HFFc6 (cell line): ENCODE measurements around the gene ZNF649. TPM values are rescaled to one million over a fixed set of nuclear protein-coding genes. Genes with fewer than 3 reads are reported as not detected.
"Not testable (repeated sequence)": the region's sequence is repeated elsewhere in the genome, so short reads cannot be mapped to it uniquely, and the experiment has no call there.

ENCODE experiments used
- DNase-seq: peaks from one replicate; pipeline ENCODE4 v3.0.0-alpha.2; 2018
- H3K27ac Mint-ChIP-seq: 2 replicates; pipeline ENCODE4 v1.8.0; 2020; ENCODE audit warnings: mild to moderate bottlenecking, mixed read lengths
- H3K27me3 Mint-ChIP-seq: 2 replicates; pipeline ENCODE4 v1.8.0; 2021; ENCODE audit warnings: mild to moderate bottlenecking, moderate library complexity, mixed read lengths; ENCODE audit not compliant: insufficient read depth
- H3K36me3 Mint-ChIP-seq: 2 replicates; pipeline ENCODE4 v1.8.0; 2021; ENCODE audit warnings: low read depth, mixed read lengths
- H3K4me1 Mint-ChIP-seq: 2 replicates; pipeline ENCODE4 v1.8.0; 2020; ENCODE audit warnings: low read depth, mixed read lengths
- H3K4me3 Mint-ChIP-seq: 2 replicates; pipeline ENCODE4 v1.8.0; 2020; ENCODE audit warnings: mild to moderate bottlenecking, moderate library complexity, mixed read lengths
- H3K9me3 Mint-ChIP-seq: 2 replicates; pipeline ENCODE4 v1.8.0; 2020; ENCODE audit warnings: mild to moderate bottlenecking, mixed read lengths
- total RNA-seq, 6 experiments: library from RNA; stranded (reverse); fragmentation: NEBNext Ultra II Directional; extraction: Animal tissue kit (Norgen Biotek cat#: 25700); gene quantifications; 2 replicates in 1 of 6; 3 replicates in 5 of 6; pipeline ENCODE4 v1.2.3, GENCODE V29; 2021
- TF ChIP-seq, protein P1 (sequence below): fragments of 200-600 bp; sonication (generic); IDR thresholded peaks from 2 replicates; pipeline ENCODE4 v1.5.0; 2021; ENCODE audit warnings: antibody characterized with exemption, mild to moderate bottlenecking

ZNF649 gene
- total RNA-seq, 6 experiments from 2014 or later = 2.9 to 4.4 (median 4.1) TPM

DNA sequence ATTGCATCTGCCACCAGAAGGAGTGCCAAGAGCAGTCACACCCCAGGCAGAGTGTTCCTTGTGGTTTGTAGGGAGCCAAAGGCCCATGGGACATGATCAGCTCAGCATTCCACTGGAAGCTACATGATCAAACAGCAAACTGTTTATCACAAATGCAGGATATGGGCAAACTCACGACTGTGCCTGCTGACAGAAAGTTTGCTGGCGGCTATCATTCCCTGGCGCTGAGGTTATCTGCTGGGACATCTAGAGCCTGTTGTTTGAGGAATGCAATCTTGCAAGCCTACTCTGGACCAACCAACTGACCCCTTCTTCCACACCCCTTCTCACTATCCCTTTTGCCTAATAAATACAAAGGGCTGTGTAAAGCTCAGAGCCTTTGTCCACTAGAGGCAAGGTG, 14.8 kb upstream of the ZNF649 start:
- no peak for DNase-seq
- Mint-ChIP-seq H3K27me3 (no peaks in the 10 kb centered on the region), H3K27ac (no peak overlapping the region), H3K4me3 (no peak overlapping the region), H3K4me1 (no peaks in the 10 kb centered on the region), H3K9me3 (peaks cover 94% of the 10 kb centered on the region), H3K36me3 (peaks cover 37% of the 10 kb centered on the region)
- TF ChIP-seq, protein P1, sequence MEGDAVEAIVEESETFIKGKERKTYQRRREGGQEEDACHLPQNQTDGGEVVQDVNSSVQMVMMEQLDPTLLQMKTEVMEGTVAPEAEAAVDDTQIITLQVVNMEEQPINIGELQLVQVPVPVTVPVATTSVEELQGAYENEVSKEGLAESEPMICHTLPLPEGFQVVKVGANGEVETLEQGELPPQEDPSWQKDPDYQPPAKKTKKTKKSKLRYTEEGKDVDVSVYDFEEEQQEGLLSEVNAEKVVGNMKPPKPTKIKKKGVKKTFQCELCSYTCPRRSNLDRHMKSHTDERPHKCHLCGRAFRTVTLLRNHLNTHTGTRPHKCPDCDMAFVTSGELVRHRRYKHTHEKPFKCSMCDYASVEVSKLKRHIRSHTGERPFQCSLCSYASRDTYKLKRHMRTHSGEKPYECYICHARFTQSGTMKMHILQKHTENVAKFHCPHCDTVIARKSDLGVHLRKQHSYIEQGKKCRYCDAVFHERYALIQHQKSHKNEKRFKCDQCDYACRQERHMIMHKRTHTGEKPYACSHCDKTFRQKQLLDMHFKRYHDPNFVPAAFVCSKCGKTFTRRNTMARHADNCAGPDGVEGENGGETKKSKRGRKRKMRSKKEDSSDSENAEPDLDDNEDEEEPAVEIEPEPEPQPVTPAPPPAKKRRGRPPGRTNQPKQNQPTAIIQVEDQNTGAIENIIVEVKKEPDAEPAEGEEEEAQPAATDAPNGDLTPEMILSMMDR = no peak

DNA sequence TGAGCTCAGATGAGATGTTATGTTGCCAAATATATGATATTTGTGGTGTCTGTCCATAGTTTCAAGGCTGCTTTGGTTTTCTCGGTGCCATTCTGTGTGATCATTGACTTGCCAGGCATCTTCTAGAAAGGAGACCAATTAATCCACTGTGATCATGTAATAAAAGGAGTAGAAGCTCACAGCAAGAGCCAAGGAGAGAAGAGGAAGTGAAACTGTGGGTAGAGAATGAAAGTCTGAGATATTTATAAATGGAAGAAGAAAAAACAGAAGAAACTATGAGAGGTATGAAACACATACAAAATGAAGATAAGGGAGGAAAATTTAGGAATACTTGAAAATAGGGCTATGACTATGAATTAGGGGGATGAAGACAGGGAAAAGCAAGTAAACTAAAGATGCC, 11.3 kb upstream of the ZNF649 start:
- Mint-ChIP-seq H3K4me1 (no peaks in the 10 kb centered on the region), H3K4me3 (no peak overlapping the region), H3K9me3 (peaks cover 86% of the 10 kb centered on the region), H3K36me3 (peaks cover 34% of the 10 kb centered on the region), H3K27ac (no peak overlapping the region), H3K27me3 (no peaks in the 10 kb centered on the region)
- TF ChIP-seq, protein P1 = no peak
- DNase-seq = no peak

DNA sequence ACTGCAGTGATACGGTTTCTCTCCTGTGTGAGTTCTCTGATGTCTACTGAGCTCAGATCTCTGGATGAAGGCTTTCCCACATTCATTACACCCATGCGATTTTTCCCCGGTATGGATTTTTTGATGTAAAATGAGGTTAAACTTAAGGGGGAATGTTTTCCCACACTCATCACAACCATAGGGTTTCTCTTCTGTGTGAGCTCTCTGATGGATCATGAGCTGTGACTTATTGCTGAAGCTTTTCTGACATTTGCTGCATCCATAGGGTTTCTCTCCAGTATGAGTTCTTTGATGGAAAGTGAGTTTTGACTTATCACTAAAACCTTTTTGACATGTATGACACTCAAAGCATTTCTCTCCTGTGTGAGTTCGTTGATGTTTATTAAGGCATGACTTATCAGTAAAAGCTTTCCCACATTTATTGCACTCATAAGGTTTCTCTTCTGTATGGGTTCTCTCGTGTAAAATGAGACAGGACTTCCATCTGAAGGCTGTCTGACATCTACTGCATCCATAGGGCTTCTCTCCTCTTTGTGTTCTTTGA, 10.6 kb upstream of the ZNF649 start:
- Mint-ChIP-seq H3K9me3 (peaks cover 81% of the 10 kb centered on the region), H3K4me1 (no peaks in the 10 kb centered on the region)

DNA sequence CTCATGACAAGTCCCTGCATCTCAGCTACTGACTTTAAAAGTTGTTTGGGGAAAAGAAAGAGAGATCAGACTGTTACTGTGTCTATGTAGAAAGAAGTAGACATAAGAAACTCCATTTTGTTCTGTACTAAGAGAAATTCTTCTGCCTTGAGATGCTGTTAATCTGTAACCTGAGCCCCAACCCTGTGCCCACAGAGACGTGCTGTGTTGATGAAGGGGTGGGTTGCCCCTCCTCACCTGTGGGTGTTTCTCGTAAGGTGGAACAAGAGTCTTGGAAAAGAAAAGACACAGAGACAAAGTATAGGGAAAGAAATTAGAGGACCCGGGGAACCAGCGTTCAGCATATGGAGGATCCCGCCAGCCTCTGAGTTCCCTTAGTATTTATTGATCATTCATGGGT, 3.2 kb upstream of the ZNF649 start:
- H3K4me3 Mint-ChIP-seq, H3K27me3 Mint-ChIP-seq, H3K27ac Mint-ChIP-seq, DNase-seq: not testable (repeated sequence)
- peaks cover 67% of the 10 kb centered on the region for H3K9me3 Mint-ChIP-seq
- peaks cover 18% of the 10 kb centered on the region for H3K4me1 Mint-ChIP-seq
- H3K36me3 Mint-ChIP-seq = peaks cover 38% of the 10 kb centered on the region

More for the DNA sequence above, 10.6 kb upstream of the ZNF649 start:
- no peak for DNase-seq
- TF ChIP-seq, protein P1 = no peak
- Mint-ChIP-seq H3K27ac (no peak overlapping the region), H3K36me3 (peaks cover 31% of the 10 kb centered on the region), H3K27me3 (no peaks in the 10 kb centered on the region), H3K4me3 (no peak overlapping the region)

DNA sequence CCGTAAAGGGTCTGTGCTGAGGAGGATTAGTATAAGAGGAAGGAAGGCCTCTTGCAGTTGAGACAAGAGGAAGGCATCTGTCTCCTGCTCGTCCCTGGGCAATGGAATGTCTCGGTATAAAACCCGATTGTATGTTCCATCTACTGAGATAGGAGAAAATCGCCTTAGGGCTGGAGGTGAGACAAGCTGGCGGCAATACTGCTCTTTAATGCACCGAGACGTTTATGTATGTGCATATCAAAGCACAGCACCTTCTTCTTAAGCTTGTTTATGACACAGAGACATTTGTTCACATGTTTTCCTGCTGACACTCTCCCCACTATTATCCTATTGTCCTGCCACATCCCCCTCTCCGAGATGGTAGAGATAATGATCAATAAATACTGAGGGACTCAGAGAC, 1.3 kb upstream of the ZNF649 start:
- not testable (repeated sequence) for H3K4me3 Mint-ChIP-seq, DNase-seq, H3K27me3 Mint-ChIP-seq, H3K27ac Mint-ChIP-seq
- Mint-ChIP-seq H3K4me1 (peaks cover 19% of the 10 kb centered on the region), H3K9me3 (peaks cover 71% of the 10 kb centered on the region), H3K36me3 (peaks cover 53% of the 10 kb centered on the region)

DNA sequence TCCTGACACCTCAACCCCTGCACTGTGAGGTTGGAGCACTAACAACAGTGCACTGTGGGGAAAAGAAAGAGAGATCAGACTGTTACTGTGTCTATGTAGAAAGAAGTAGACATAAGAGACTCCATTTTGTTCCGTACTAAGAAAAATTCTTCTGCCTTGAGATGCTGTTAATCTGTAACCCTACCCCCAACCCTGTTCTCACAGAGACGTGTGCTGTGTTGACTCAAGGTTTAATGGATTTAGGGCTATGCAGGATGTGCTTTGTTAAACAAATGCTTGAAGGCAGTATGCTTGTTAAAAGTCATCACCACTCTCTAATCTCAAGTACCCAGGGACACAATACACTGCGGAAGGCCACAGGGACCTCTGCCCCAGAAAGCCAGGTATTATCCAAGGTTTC, 822 bp upstream of the ZNF649 start:
- H3K4me3 Mint-ChIP-seq = not testable (repeated sequence)

DNA sequence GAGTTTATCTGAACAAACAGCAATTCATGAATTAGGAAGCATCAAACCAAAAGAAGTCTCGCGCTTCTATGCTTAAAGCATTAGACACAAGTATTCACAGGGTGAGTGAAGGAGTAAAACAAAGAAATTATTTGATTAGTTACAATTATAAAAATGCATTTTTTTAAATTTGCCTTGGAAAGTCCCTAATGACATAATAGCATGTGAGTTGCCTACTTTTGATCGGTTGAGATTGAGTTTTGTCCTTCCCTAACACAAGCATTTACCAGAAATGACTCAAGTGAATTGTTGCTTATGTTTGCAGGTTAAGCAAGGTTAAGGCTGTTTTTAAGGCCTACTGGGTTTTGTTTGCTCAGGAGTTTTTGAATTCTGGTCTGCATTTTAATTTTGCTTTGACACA, 389 bp upstream of the ZNF649 start:
- peaks cover 19% of the 10 kb centered on the region for H3K4me1 Mint-ChIP-seq
- peaks cover 77% of the 10 kb centered on the region for H3K9me3 Mint-ChIP-seq
- peak overlapping the region; percentile 92 for H3K4me3 Mint-ChIP-seq
- no peak overlapping the region for H3K27ac Mint-ChIP-seq
- H3K27me3 Mint-ChIP-seq = peaks cover 5% of the 10 kb centered on the region
- H3K36me3 Mint-ChIP-seq = peaks cover 58% of the 10 kb centered on the region
- TF ChIP-seq, protein P1 = no peak
- no peak for DNase-seq

More for the DNA sequence above, 822 bp upstream of the ZNF649 start:
- Mint-ChIP-seq H3K4me1 (peaks cover 19% of the 10 kb centered on the region), H3K9me3 (peaks cover 73% of the 10 kb centered on the region), H3K36me3 (peaks cover 58% of the 10 kb centered on the region)
- not testable (repeated sequence) for DNase-seq, H3K27me3 Mint-ChIP-seq, H3K27ac Mint-ChIP-seq
